H9 (cell line): Measurements from ENCODE around the gene PFDN5. TPM values are rescaled to one million over a fixed set of nuclear protein-coding genes. Genes with fewer than 3 reads are reported as not detected.

ENCODE experiments used
- DNase-seq: peaks from one replicate; pipeline ENCODE4 v3.0.0-alpha.2; 2017
- H2AFZ ChIP-seq: one replicate; pipeline ENCODE4 v1.6.1; 2013; ENCODE audit warnings: mild to moderate bottlenecking, low read length, control low read depth, moderate library complexity
- H2AK5ac ChIP-seq: 2 replicates; pipeline ENCODE4 v1.6.1; 2013; ENCODE audit warnings: low read length, control low read depth, mixed read lengths; ENCODE audit not compliant: insufficient read length
- H2BK120ac ChIP-seq: one replicate; pipeline ENCODE4 v1.6.1; 2013; ENCODE audit warnings: low read depth, mild to moderate bottlenecking, low read length, control low read depth, inconsistent platforms; ENCODE audit not compliant: poor library complexity, severe bottlenecking
- H2BK12ac ChIP-seq: 2 replicates; pipeline ENCODE4 v1.6.1; 2013; ENCODE audit warnings: low read length, control low read depth, mixed read lengths, low read depth; ENCODE audit not compliant: insufficient read length
- H2BK15ac ChIP-seq: 2 replicates; pipeline ENCODE4 v1.6.1; 2013; ENCODE audit warnings: low read depth, low read length, control low read depth
- H2BK20ac ChIP-seq: one replicate; pipeline ENCODE4 v1.6.1; 2013; ENCODE audit warnings: low read depth, mild to moderate bottlenecking, low read length, control low read depth, inconsistent platforms; ENCODE audit not compliant: poor library complexity, severe bottlenecking
- H2BK5ac ChIP-seq: 2 replicates; pipeline ENCODE4 v1.6.1; 2013; ENCODE audit warnings: low read length, control low read depth, mixed read lengths; ENCODE audit not compliant: insufficient read length
- H3K14ac ChIP-seq: 2 replicates; pipeline ENCODE4 v1.6.1; 2013; ENCODE audit warnings: low read length, control low read depth; ENCODE audit not compliant: insufficient read depth
- H3K18ac ChIP-seq: 2 replicates; pipeline ENCODE4 v1.6.1; 2013; ENCODE audit warnings: low read depth, mild to moderate bottlenecking, mixed read lengths, low read length, control low read depth; ENCODE audit not compliant: insufficient read length
- H3K23ac ChIP-seq: 2 replicates; pipeline ENCODE4 v1.6.1; 2013; ENCODE audit warnings: low read length, control low read depth, mixed read lengths, low read depth; ENCODE audit not compliant: insufficient read length
- H3K23me2 ChIP-seq: 2 replicates; pipeline ENCODE4 v1.6.1; 2013; ENCODE audit warnings: low read depth, mild to moderate bottlenecking, mixed read lengths, low read length, control low read depth; ENCODE audit not compliant: insufficient read length, poor library complexity, severe bottlenecking
- H3K27ac ChIP-seq: 2 replicates; pipeline ENCODE4 v1.5.1; 2013; ENCODE audit warnings: low read length, control low read depth, mixed read lengths, low read depth; ENCODE audit not compliant: insufficient read length
- H3K27me3 ChIP-seq: 2 replicates; pipeline ENCODE4 v1.6.1; 2013; ENCODE audit warnings: low read length, control low read depth, inconsistent platforms; ENCODE audit not compliant: insufficient read depth
- H3K4ac ChIP-seq: 2 replicates; pipeline ENCODE4 v1.6.1; 2013; ENCODE audit warnings: low read depth, mild to moderate bottlenecking, control low read depth, inconsistent platforms, low read length, moderate library complexity
- H3K4me1 ChIP-seq: 2 replicates; pipeline ENCODE4 v1.6.1; 2013; ENCODE audit warnings: low read length, control low read depth, inconsistent platforms; ENCODE audit not compliant: insufficient read depth
- H3K4me2 ChIP-seq: 2 replicates; pipeline ENCODE4 v1.6.1; 2013; ENCODE audit warnings: low read length, control low read depth, mixed read lengths; ENCODE audit not compliant: insufficient read length, insufficient read depth
- H3K56ac ChIP-seq: 2 replicates; pipeline ENCODE4 v1.6.1; 2013; ENCODE audit warnings: low read depth, mild to moderate bottlenecking, mixed read lengths, low read length, control low read depth; ENCODE audit not compliant: insufficient read length
- H3K79me1 ChIP-seq: 2 replicates; pipeline ENCODE4 v1.6.1; 2013; ENCODE audit warnings: low read depth, mild to moderate bottlenecking, moderate library complexity, low read length, control low read depth, inconsistent platforms; ENCODE audit not compliant: insufficient read depth, poor library complexity, severe bottlenecking
- H3K79me2 ChIP-seq: 2 replicates; pipeline ENCODE4 v1.6.1; 2013; ENCODE audit warnings: low read length, control low read depth, inconsistent platforms; ENCODE audit not compliant: insufficient read depth
- H3K9ac ChIP-seq: 2 replicates; pipeline ENCODE4 v1.6.1; 2013; ENCODE audit warnings: low read length, control low read depth, mixed read lengths; ENCODE audit not compliant: insufficient read length; ENCODE audit errors: extremely low read depth
- H3K9me3 ChIP-seq: one replicate; pipeline ENCODE4 v1.6.1; 2013; ENCODE audit warnings: low read depth, low read length, inconsistent platforms; ENCODE audit not compliant: control insufficient read depth
- H3T11ph ChIP-seq: one replicate; pipeline ENCODE4 v1.6.1; 2013; ENCODE audit warnings: mild to moderate bottlenecking, low read length, control low read depth, inconsistent platforms
- H4K20me1 ChIP-seq: one replicate; pipeline ENCODE4 v1.6.1; 2013; ENCODE audit not compliant: control insufficient read depth, insufficient read length, insufficient read depth
- H4K5ac ChIP-seq: 2 replicates; pipeline ENCODE4 v1.6.1; 2013; ENCODE audit warnings: low read depth, mild to moderate bottlenecking, mixed read lengths, low read length, control low read depth; ENCODE audit not compliant: insufficient read length
- H4K8ac ChIP-seq: replicated peaks from 2 replicates; pipeline ENCODE4 v1.6.1; 2013; ENCODE audit warnings: low read length, control low read depth, mixed read lengths, low read depth; ENCODE audit not compliant: insufficient read length
- H4K91ac ChIP-seq: 2 replicates; pipeline ENCODE4 v1.6.1; 2013; ENCODE audit warnings: low read depth, mild to moderate bottlenecking, moderate library complexity, mixed read lengths, low read length, control low read depth; ENCODE audit not compliant: insufficient read length
- H3K27ac Mint-ChIP-seq, 3 experiments: 2 replicates in 2 of 3; 3 replicates in 1 of 3; pipeline ENCODE4 v1.8.0; 2020 to 2021; ENCODE audit warnings: mixed read lengths in 3 of 3, mild to moderate bottlenecking in 1 of 3, moderate library complexity in 1 of 3
- H3K27me3 Mint-ChIP-seq: 2 replicates; pipeline ENCODE4 v1.8.0; 2021; ENCODE audit warnings: low read depth, mild to moderate bottlenecking, moderate library complexity, mixed read lengths
- H3K36me3 Mint-ChIP-seq, 3 experiments: 2 replicates in 2 of 3; 3 replicates in 1 of 3; pipeline ENCODE4 v1.8.0; 2020 to 2021; ENCODE audit warnings: low read depth in 3 of 3, mixed read lengths in 3 of 3; ENCODE audit not compliant: insufficient read depth in 1 of 3
- H3K4me1 Mint-ChIP-seq, 2 experiments: 2 replicates each; pipeline ENCODE4 v1.8.0; 2020; ENCODE audit warnings: mixed read lengths in 2 of 2
- H3K4me3 Mint-ChIP-seq, 2 experiments: 2 replicates in 1 of 2; 3 replicates in 1 of 2; pipeline ENCODE4 v1.8.0; 2020 to 2021; ENCODE audit warnings: mild to moderate bottlenecking in 2 of 2, mixed read lengths in 2 of 2, moderate library complexity in 1 of 2
- H3K9me3 Mint-ChIP-seq, 2 experiments: 2 replicates in 1 of 2; 3 replicates in 1 of 2; pipeline ENCODE4 v1.8.0; 2020; ENCODE audit warnings: mild to moderate bottlenecking in 2 of 2, mixed read lengths in 2 of 2, moderate library complexity in 1 of 2
- CTCF ChIP-seq: fragments of 200-600 bp; sonication (generic); conservative IDR thresholded peaks from 3 replicates; pipeline ENCODE4 v1.8.0; 2021; ENCODE audit warnings: antibody characterized with exemption, mild to moderate bottlenecking
- WGBS: extraction: QIAGEN DNeasy Blood & Tissue Kit; methylation state at CpG from one replicate; pipeline ENCODE4 v1.1.7; 2013; ENCODE audit warnings: missing lambda C conversion rate, low lambda C conversion rate, mixed read lengths; ENCODE audit not compliant: insufficient read length; ENCODE audit errors: extremely low coverage; 5-methylcytosine and 5-hydroxymethylcytosine counted together
- total RNA-seq: library from RNA; stranded (reverse); gene quantifications from 2 replicates; pipeline ENCODE4 v1.2.1, GENCODE V29; 2021

Gene PFDN5
- total RNA-seq, 1 experiment from 2014 or later: 285 TPM

DNA sequence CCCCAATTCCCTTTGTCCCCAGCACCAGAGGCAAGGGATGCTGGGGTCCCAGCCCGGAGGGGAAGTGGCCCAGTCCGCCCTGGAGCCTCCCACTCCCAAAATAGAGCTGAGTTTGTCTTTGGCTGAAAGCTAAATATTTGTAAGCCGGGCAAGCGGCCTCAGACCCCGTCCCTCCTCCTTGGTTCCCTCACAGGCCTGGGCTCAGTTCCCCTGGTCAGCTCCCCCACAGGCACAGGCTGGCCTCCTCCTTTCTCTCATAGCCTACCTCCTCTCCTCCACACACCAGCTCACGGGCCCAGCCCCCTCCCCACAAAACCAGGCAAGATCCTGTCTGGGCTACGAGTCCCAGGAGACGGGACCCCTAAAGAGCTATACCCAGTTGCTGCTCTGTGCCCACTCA lies 39.5 kb downstream of the PFDN5 start:
- DNase-seq: no peak
- Histone ChIP-seq H2BK15ac (no peak overlapping the region), H3K4me1 (no peaks in the 10 kb centered on the region; the same call in 1 of the 2 replicates), H3T11ph (no peak overlapping the region), H4K20me1 (no peaks in the 10 kb centered on the region), H4K8ac (no peak overlapping the region), H3K23ac (no peak overlapping the region), H3K27me3 (peaks cover 5% of the 10 kb centered on the region), H3K27ac (no peak overlapping the region), H3K14ac (no peak overlapping the region), H3K56ac (no peak overlapping the region), H3K79me2 (no peaks in the 10 kb centered on the region), H4K5ac (no peak overlapping the region), H2BK120ac (no peak overlapping the region), H3K9me3 (no peaks in the 10 kb centered on the region), H2AK5ac (no peak overlapping the region), H2BK20ac (no peak overlapping the region), H3K4ac (no peak overlapping the region), H3K79me1 (no peaks in the 10 kb centered on the region), H3K23me2 (no peaks in the 10 kb centered on the region), H2BK12ac (no peak overlapping the region), H2BK5ac (no peak overlapping the region), H4K91ac (no peak overlapping the region), H2AFZ (no peak overlapping the region), H3K4me2 (no peak overlapping the region), H3K18ac (no peak overlapping the region), H3K9ac (no peak overlapping the region)
- Mint-ChIP-seq H3K36me3 (no peaks in the 10 kb centered on the region), H3K9me3 (no peaks in the 10 kb centered on the region), H3K27ac (no peak overlapping the region), H3K4me3 (no peak overlapping the region), H3K4me1 (peaks cover 18 to 27% of the 10 kb centered on the region in 2 experiments), H3K27me3 (peaks cover 74% of the 10 kb centered on the region)
- no CpG with 5 or more reads among the region's 8 CpGs for WGBS
- no peak for TF ChIP-seq CTCF
